Measurements from ENCODE around the gene ATG3. TPM values are rescaled to one million over a fixed set of nuclear protein-coding genes. Genes with fewer than 3 reads are reported as not detected.
"Not testable (repeated sequence)": the region's sequence is repeated elsewhere in the genome, so short reads cannot be mapped to it uniquely, and the experiment has no call there.

The ATG3 gene
- total RNA-seq, 1 experiment from 2014 or later: 59.3 TPM

DNA sequence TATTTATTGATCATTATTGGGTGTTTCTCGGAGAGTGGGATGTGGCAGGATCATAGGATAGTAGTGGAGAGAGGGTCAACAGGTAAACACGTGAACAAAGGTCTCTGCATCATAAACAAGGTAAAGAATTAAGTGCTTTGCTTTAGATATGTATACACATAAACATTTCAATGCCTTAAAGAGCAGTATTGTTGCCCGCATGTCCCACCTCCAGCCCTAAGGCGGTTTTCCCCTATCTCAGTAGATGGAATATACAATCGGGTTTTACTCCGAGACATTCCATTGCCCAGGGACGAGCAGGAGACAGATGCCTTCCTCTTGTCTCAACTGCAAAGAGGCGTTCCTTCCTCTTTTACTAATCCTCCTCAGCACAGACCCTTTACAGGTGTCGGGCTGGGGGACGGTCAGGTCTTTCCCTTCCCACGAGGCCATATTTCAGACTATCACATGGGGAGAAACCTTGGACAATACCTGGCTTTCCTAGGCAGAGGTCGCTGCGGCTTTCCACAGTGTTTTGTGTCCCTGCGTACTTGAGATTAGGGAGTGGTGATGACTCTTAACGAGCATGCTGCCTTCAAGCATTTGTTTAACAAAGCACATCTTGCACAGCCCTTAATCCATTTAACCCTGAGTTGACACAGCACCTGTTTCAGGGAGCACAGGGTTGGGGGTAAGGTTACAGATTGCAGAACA is 2.6 kb upstream of the ATG3 start:
- H3K27ac ChIP-seq (ENCODE audit: insufficient read length, low read depth, low read length); H4K8ac ChIP-seq (replicated peaks; ENCODE audit: insufficient read length, low read depth, low read length); H2BK15ac ChIP-seq (ENCODE audit: low read depth, low read length); H2BK5ac ChIP-seq (ENCODE audit: insufficient read length, low read length); H2BK20ac ChIP-seq (ENCODE audit: low read depth, low read length, poor library complexity, severe bottlenecking); H3K14ac ChIP-seq (ENCODE audit: insufficient read depth, low read length); H3K56ac ChIP-seq (ENCODE audit: insufficient read length, low read depth, low read length); H2BK120ac ChIP-seq (ENCODE audit: low read depth, low read length, poor library complexity, severe bottlenecking); H2AFZ ChIP-seq (ENCODE audit: low read length); H3T11ph ChIP-seq (ENCODE audit: low read length); H3K4ac ChIP-seq (ENCODE audit: low read depth, low read length); H2AK5ac ChIP-seq (ENCODE audit: insufficient read length, low read length); H3K27me3 ChIP-seq (ENCODE audit: insufficient read depth, low read length); H2BK12ac ChIP-seq (ENCODE audit: insufficient read length, low read depth, low read length); H3K79me2 ChIP-seq (ENCODE audit: insufficient read depth, low read length); H3K4me1 ChIP-seq (ENCODE audit: insufficient read depth, low read length); H3K23me2 ChIP-seq (ENCODE audit: insufficient read length, low read depth, low read length, poor library complexity, severe bottlenecking); H3K79me1 ChIP-seq (ENCODE audit: insufficient read depth, low read depth, low read length, poor library complexity, severe bottlenecking); H3K9me3 ChIP-seq (ENCODE audit: control insufficient read depth, low read depth, low read length); H4K91ac ChIP-seq (ENCODE audit: insufficient read length, low read depth, low read length); H3K27me3 Mint-ChIP-seq (ENCODE audit: low read depth); H4K20me1 ChIP-seq (ENCODE audit: control insufficient read depth, insufficient read depth, insufficient read length); H4K5ac ChIP-seq (ENCODE audit: insufficient read length, low read depth, low read length); H3K18ac ChIP-seq (ENCODE audit: insufficient read length, low read depth, low read length); H3K9me3 Mint-ChIP-seq; H3K9ac ChIP-seq (ENCODE audit: extremely low read depth, insufficient read length, low read length); H3K23ac ChIP-seq (ENCODE audit: insufficient read length, low read depth, low read length): not testable (repeated sequence)
- peak overlapping the region; percentile 13 for H3K4me2 ChIP-seq (ENCODE audit: insufficient read depth, insufficient read length, low read length)
- H3K4me1 Mint-ChIP-seq: peaks cover 32 to 42% of the 10 kb centered on the region in 2 experiments
- peaks cover 2 to 24% (median 20%) of the 10 kb centered on the region in 3 experiments; a peak in 6 of 7 replicates for H3K36me3 Mint-ChIP-seq (ENCODE audit: insufficient read depth in 1 of 3, low read depth in 3 of 3)
- H3K27ac Mint-ChIP-seq: peak overlapping the region in 2 of 3 experiments; percentile 84 to 85; a peak in 4 of 7 replicates
- TF ChIP-seq, protein P1, sequence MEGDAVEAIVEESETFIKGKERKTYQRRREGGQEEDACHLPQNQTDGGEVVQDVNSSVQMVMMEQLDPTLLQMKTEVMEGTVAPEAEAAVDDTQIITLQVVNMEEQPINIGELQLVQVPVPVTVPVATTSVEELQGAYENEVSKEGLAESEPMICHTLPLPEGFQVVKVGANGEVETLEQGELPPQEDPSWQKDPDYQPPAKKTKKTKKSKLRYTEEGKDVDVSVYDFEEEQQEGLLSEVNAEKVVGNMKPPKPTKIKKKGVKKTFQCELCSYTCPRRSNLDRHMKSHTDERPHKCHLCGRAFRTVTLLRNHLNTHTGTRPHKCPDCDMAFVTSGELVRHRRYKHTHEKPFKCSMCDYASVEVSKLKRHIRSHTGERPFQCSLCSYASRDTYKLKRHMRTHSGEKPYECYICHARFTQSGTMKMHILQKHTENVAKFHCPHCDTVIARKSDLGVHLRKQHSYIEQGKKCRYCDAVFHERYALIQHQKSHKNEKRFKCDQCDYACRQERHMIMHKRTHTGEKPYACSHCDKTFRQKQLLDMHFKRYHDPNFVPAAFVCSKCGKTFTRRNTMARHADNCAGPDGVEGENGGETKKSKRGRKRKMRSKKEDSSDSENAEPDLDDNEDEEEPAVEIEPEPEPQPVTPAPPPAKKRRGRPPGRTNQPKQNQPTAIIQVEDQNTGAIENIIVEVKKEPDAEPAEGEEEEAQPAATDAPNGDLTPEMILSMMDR (conservative IDR thresholded peaks at IDR 0.05): peak; percentile 49; the same call in 2 of the 3 replicates
- no CpG with 5 or more reads among the region's 15 CpGs for WGBS (ENCODE audit: extremely low coverage, insufficient read length, low lambda C conversion rate)
- DNase-seq: peak; percentile 72
- peak overlapping the region in 1 of 2 experiments; percentile 90; a peak in 2 of 5 replicates for H3K4me3 Mint-ChIP-seq

All from H9 (cell line).